ENCODE results near the gene MINDY4.

The MINDY4 gene

GRCh38 chr7:30925913-30926312 lies 154.7 kb downstream of the MINDY4 start:
- no peaks in the 10 kb centered on the region for H4K20me1 ChIP-seq (ENCODE audit: insufficient read depth)
- H3K27ac ChIP-seq: no peak overlapping the region
- H3K4me2 ChIP-seq: no peak overlapping the region
- H3K79me2 ChIP-seq (ENCODE audit: insufficient read depth, low read depth): no peaks in the 10 kb centered on the region
- H3K4me1 ChIP-seq (ENCODE audit: low read depth, poor library complexity, severe bottlenecking): no peaks in the 10 kb centered on the region
- no peak overlapping the region for H3K9ac ChIP-seq
- no peak overlapping the region for H2AFZ ChIP-seq (ENCODE audit: low read depth)
- no peak overlapping the region for H3K4me3 ChIP-seq (IDR thresholded peaks at IDR 0.05; ENCODE audit: insufficient read depth, low read depth, low read length)
- no peaks in the 10 kb centered on the region for H3K27me3 ChIP-seq (ENCODE audit: insufficient read depth, low read depth)
- no peak for TF ChIP-seq CTCF (conservative IDR thresholded peaks at IDR 0.05; ENCODE audit: low read depth, low read length)
- no peaks in the 10 kb centered on the region for H3K36me3 ChIP-seq (ENCODE audit: insufficient read depth)

- H2AFZ ChIP-seq (ENCODE audit: low read depth): no peak overlapping the region
- TF ChIP-seq CTCF (conservative IDR thresholded peaks at IDR 0.05; ENCODE audit: low read depth, low read length): no peak
- no peaks in the 10 kb centered on the region for H3K4me1 ChIP-seq (ENCODE audit: low read depth, poor library complexity, severe bottlenecking)
- H3K4me2 ChIP-seq: no peak overlapping the region
- no peak overlapping the region for H3K27ac ChIP-seq
- H3K4me3 ChIP-seq (IDR thresholded peaks at IDR 0.05; ENCODE audit: insufficient read depth, low read depth, low read length): no peak overlapping the region
- no peak overlapping the region for H3K9ac ChIP-seq
- no peaks in the 10 kb centered on the region for H3K79me2 ChIP-seq (ENCODE audit: insufficient read depth, low read depth)
- no peaks in the 10 kb centered on the region for H3K27me3 ChIP-seq (ENCODE audit: insufficient read depth, low read depth)
- H4K20me1 ChIP-seq (ENCODE audit: insufficient read depth): no peaks in the 10 kb centered on the region
- no peaks in the 10 kb centered on the region for H3K36me3 ChIP-seq (ENCODE audit: insufficient read depth)
Measured at GRCh38 chr7:30926313-30926712, 155.1 kb downstream of the MINDY4 start.

GRCh38 chr7:30927040-30927439 lies 155.8 kb downstream of the MINDY4 start:
- H3K4me3 ChIP-seq (IDR thresholded peaks at IDR 0.05; ENCODE audit: insufficient read depth, low read depth, low read length): no peak overlapping the region
- no peak overlapping the region for H2AFZ ChIP-seq (ENCODE audit: low read depth)
- no peak overlapping the region for H3K4me2 ChIP-seq
- no peaks in the 10 kb centered on the region for H3K27me3 ChIP-seq (ENCODE audit: insufficient read depth, low read depth)
- H4K20me1 ChIP-seq (ENCODE audit: insufficient read depth): no peaks in the 10 kb centered on the region
- TF ChIP-seq CTCF (conservative IDR thresholded peaks at IDR 0.05; ENCODE audit: low read depth, low read length): no peak
- no peaks in the 10 kb centered on the region for H3K79me2 ChIP-seq (ENCODE audit: insufficient read depth, low read depth)
- no peaks in the 10 kb centered on the region for H3K4me1 ChIP-seq (ENCODE audit: low read depth, poor library complexity, severe bottlenecking)
- H3K36me3 ChIP-seq (ENCODE audit: insufficient read depth): no peaks in the 10 kb centered on the region
- H3K9ac ChIP-seq: no peak overlapping the region
- H3K27ac ChIP-seq: no peak overlapping the region

GRCh38 chr7:30927559-30927958 lies 156.3 kb downstream of the MINDY4 start:
- H3K4me3 ChIP-seq (IDR thresholded peaks at IDR 0.05; ENCODE audit: insufficient read depth, low read depth, low read length): no peak overlapping the region
- no peak overlapping the region for H3K27ac ChIP-seq
- no peaks in the 10 kb centered on the region for H3K79me2 ChIP-seq (ENCODE audit: insufficient read depth, low read depth)
- no peaks in the 10 kb centered on the region for H4K20me1 ChIP-seq (ENCODE audit: insufficient read depth)
- H2AFZ ChIP-seq (ENCODE audit: low read depth): no peak overlapping the region
- no peaks in the 10 kb centered on the region for H3K36me3 ChIP-seq (ENCODE audit: insufficient read depth)
- H3K4me2 ChIP-seq: no peak overlapping the region
- no peak overlapping the region for H3K9ac ChIP-seq
- TF ChIP-seq CTCF (conservative IDR thresholded peaks at IDR 0.05; ENCODE audit: low read depth, low read length): no peak
- H3K4me1 ChIP-seq (ENCODE audit: low read depth, poor library complexity, severe bottlenecking): no peaks in the 10 kb centered on the region
- no peaks in the 10 kb centered on the region; the same call in 1 of the 2 replicates for H3K27me3 ChIP-seq (ENCODE audit: insufficient read depth, low read depth)

Data from KMS-11 (cell line).